SKM-1 treated with dmso at 0.1 percent for 144 hours (cell line): Measurements from ENCODE around the gene EMD.

Experiments used
- DNase-seq: peaks from one replicate; lab custom pipeline; 2025; ENCODE audit not compliant: unreplicated experiment; lab: John Stamatoyannopoulos, UW

Gene EMD

GRCh38 chrX:154412468-154412867, 33.4 kb downstream of the EMD start:
- DNase-seq = no peak

- DNase-seq = no peak
These were observed 34.0 kb downstream of the EMD start for GRCh38 chrX:154413142-154413541.

- DNase-seq = no peak
These were observed 38.1 kb downstream of the EMD start for GRCh38 chrX:154417157-154417556.

GRCh38 chrX:154419189-154419588, 40.1 kb downstream of the EMD start:
- no peak for DNase-seq

GRCh38 chrX:154419688-154420401, 40.8 kb downstream of the EMD start:
- DNase-seq = no peak

GRCh38 chrX:154420402-154420756, 41.3 kb downstream of the EMD start:
- no peak for DNase-seq

GRCh38 chrX:154426916-154427770, 48.0 kb downstream of the EMD start:
- no peak for DNase-seq

GRCh38 chrX:154428176-154429171, 49.4 kb downstream of the EMD start, which contains the start of gene ATP6AP1:
TSS of gene ATP6AP1 (plus strand) at chrX:154428677. CDS start at chrX:154428693, 16 bp downstream.
- peak; percentile 83 for DNase-seq

GRCh38 chrX:154429711-154430110, 50.6 kb downstream of the EMD start:
- DNase-seq = no peak

- DNase-seq = peak; percentile 13
These were observed 51.4 kb downstream of the EMD start for GRCh38 chrX:154430479-154430878.

GRCh38 chrX:154430916-154431315, 51.8 kb downstream of the EMD start:
- DNase-seq = peak; percentile 36
